Upper lobe of left lung (tissue), 4 donors: Measurements from ENCODE around the gene CDC40.

Source experiments
- CTCF ChIP-seq, 6 experiments: fragments of 450-650 bp in 4 of 6; fragments of 200-600 bp in 2 of 6; sonication (generic) in 2 of 6; IDR thresholded peaks; one replicate each; pipeline ENCODE4 v1.5.1; 2016 to 2019; ENCODE audit warnings: antibody characterized with exemption in 6 of 6
- EP300 ChIP-seq, 4 donors: sonication (generic); formaldehyde crosslinking; IDR thresholded peaks; one replicate each; pipeline ENCODE4 v1.5.1; 2017; ENCODE audit warnings: antibody characterized with exemption in 4 of 4, control low read depth in 2 of 4
- POLR2A ChIP-seq, 4 donors: fragments of 450-650 bp; IDR thresholded peaks; one replicate each; pipeline ENCODE4 v1.5.1; 2016 to 2017; ENCODE audit warnings: antibody characterized with exemption in 4 of 4, mild to moderate bottlenecking in 2 of 4
- POLR2AphosphoS5 ChIP-seq, 2 donors: sonication (generic); formaldehyde crosslinking; IDR thresholded peaks; one replicate each; pipeline ENCODE4 v1.5.1; 2017; ENCODE audit warnings: antibody characterized with exemption in 2 of 2

- TF ChIP-seq CTCF (IDR thresholded peaks at IDR 0.05), result no peak
- no peak for TF ChIP-seq POLR2A (IDR thresholded peaks at IDR 0.05)
- TF ChIP-seq POLR2AphosphoS5 (IDR thresholded peaks at IDR 0.05), result no peak
- no peak for TF ChIP-seq EP300 (IDR thresholded peaks at IDR 0.05)
Observed at GRCh38 chr6:110277100-110277665, 97.0 kb downstream of the CDC40 start.
